Measurements from ENCODE around the gene YAF2. TPM values are rescaled to one million over a fixed set of nuclear protein-coding genes. Genes with fewer than 3 reads are reported as not detected.

YAF2 gene
- total and polyA plus RNA-seq, 2 experiments from 2014 or later, result 1.0 TPM

- no peaks in the 10 kb centered on the region for H3K36me3 Mint-ChIP-seq (ENCODE audit: low read depth)
- H3K4me3 Mint-ChIP-seq, result no peak overlapping the region
- no peak overlapping the region for H3K4me3 ChIP-seq
- H2AFZ ChIP-seq, result no peak overlapping the region
- H3K27ac Mint-ChIP-seq, result no peak overlapping the region
- DNase-seq (ENCODE audit: low spot score), result no peak
- no peak overlapping the region for H3K27ac ChIP-seq (ENCODE audit: low read depth)
- H3K27me3 ChIP-seq (ENCODE audit: insufficient read depth), result no peaks in the 10 kb centered on the region
- peaks cover 1% of the 10 kb centered on the region for H3K27me3 Mint-ChIP-seq (ENCODE audit: insufficient read depth, low read depth, poor library complexity)
- no peaks in the 10 kb centered on the region for H3F3A ChIP-seq (replicated peaks; ENCODE audit: low read depth)
- no peaks in the 10 kb centered on the region; the same call in 2 of the 3 replicates for H3K4me1 Mint-ChIP-seq
- no peaks in the 10 kb centered on the region for H3K4me1 ChIP-seq (ENCODE audit: insufficient read depth)
- no peaks in the 10 kb centered on the region for H4K20me1 ChIP-seq (replicated peaks; ENCODE audit: insufficient read depth)
- no peak overlapping the region for H3K4me2 ChIP-seq
- H3K9me2 ChIP-seq (ENCODE audit: insufficient read depth), result no peaks in the 10 kb centered on the region
- H3K36me3 ChIP-seq (ENCODE audit: insufficient read depth), result no peaks in the 10 kb centered on the region
- H3K79me2 ChIP-seq (replicated peaks; ENCODE audit: insufficient read depth), result no peaks in the 10 kb centered on the region
- no peaks in the 10 kb centered on the region for H3K9me3 Mint-ChIP-seq
- TF ChIP-seq POLR2AphosphoS5 (IDR thresholded peaks at IDR 0.05; ENCODE audit: low read depth) (no peak), ZNF331 (CRISPR knock-in tag; IDR thresholded peaks at IDR 0.05; ENCODE audit: low read depth) (no peak), REST (IDR thresholded peaks at IDR 0.05; ENCODE audit: unreplicated experiment) (no peak), STAT1 (IDR thresholded peaks at IDR 0.05; ENCODE audit: unreplicated experiment) (no peak)
- no peak for ATAC-seq
Measured at GRCh38 chr12:42204362-42204761, 33.7 kb downstream of the YAF2 start.

GRCh38 chr12:42201063-42201462, 37.0 kb downstream of the YAF2 start:
- Mint-ChIP-seq H3K4me1 (peaks cover 6% of the 10 kb centered on the region; the same call in 2 of the 3 replicates), H3K9me3 (no peaks in the 10 kb centered on the region), H3K36me3 (ENCODE audit: low read depth) (no peaks in the 10 kb centered on the region), H3K27ac (no peak overlapping the region), H3K27me3 (ENCODE audit: insufficient read depth, low read depth, poor library complexity) (no peaks in the 10 kb centered on the region), H3K4me3 (no peak overlapping the region)
- H3F3A ChIP-seq (replicated peaks; ENCODE audit: low read depth), result no peaks in the 10 kb centered on the region
- no peaks in the 10 kb centered on the region for H3K27me3 ChIP-seq (ENCODE audit: insufficient read depth)
- H3K4me1 ChIP-seq (ENCODE audit: insufficient read depth), result no peaks in the 10 kb centered on the region
- H3K4me2 ChIP-seq, result no peak overlapping the region
- H3K4me3 ChIP-seq, result no peak overlapping the region
- no peaks in the 10 kb centered on the region for H3K9me2 ChIP-seq (ENCODE audit: insufficient read depth)
- no peaks in the 10 kb centered on the region for H3K36me3 ChIP-seq (ENCODE audit: insufficient read depth)
- H3K27ac ChIP-seq (ENCODE audit: low read depth), result no peak overlapping the region
- no peaks in the 10 kb centered on the region for H4K20me1 ChIP-seq (replicated peaks; ENCODE audit: insufficient read depth)
- no peak for TF ChIP-seq REST (IDR thresholded peaks at IDR 0.05; ENCODE audit: unreplicated experiment)
- no peak for TF ChIP-seq CREB1 (CRISPR knock-in tag; IDR thresholded peaks at IDR 0.05; ENCODE audit: low read depth)
- TF ChIP-seq ZNF331 (CRISPR knock-in tag; IDR thresholded peaks at IDR 0.05; ENCODE audit: low read depth), result no peak
- no peak overlapping the region for H2AFZ ChIP-seq
- H3K79me2 ChIP-seq (replicated peaks; ENCODE audit: insufficient read depth), result no peaks in the 10 kb centered on the region
- ATAC-seq (no peak), DNase-seq (ENCODE audit: low spot score) (no peak)
